Rectal smooth muscle tissue (tissue), 1 donor: ENCODE data around the gene TBX18.

Experiments
- H3K27ac ChIP-seq: one replicate; pipeline ENCODE4 v1.7.0; 2013; ENCODE audit warnings: low read depth, low read length, inconsistent platforms
- H3K27me3 ChIP-seq: one replicate; pipeline ENCODE4 v1.7.0; 2013; ENCODE audit warnings: low read length; ENCODE audit not compliant: control insufficient read depth, insufficient read depth
- H3K36me3 ChIP-seq: one replicate; pipeline ENCODE4 v1.7.0; 2013; ENCODE audit warnings: low read length; ENCODE audit not compliant: control insufficient read depth, insufficient read depth
- H3K4me1 ChIP-seq: one replicate; pipeline ENCODE4 v1.7.0; 2013; ENCODE audit warnings: low read length; ENCODE audit not compliant: control insufficient read depth, insufficient read depth
- H3K4me3 ChIP-seq: one replicate; pipeline ENCODE4 v1.7.0; 2013; ENCODE audit warnings: low read length
- H3K9ac ChIP-seq: one replicate; pipeline ENCODE4 v1.7.0; 2013; ENCODE audit warnings: low read length

Gene TBX18

DNA sequence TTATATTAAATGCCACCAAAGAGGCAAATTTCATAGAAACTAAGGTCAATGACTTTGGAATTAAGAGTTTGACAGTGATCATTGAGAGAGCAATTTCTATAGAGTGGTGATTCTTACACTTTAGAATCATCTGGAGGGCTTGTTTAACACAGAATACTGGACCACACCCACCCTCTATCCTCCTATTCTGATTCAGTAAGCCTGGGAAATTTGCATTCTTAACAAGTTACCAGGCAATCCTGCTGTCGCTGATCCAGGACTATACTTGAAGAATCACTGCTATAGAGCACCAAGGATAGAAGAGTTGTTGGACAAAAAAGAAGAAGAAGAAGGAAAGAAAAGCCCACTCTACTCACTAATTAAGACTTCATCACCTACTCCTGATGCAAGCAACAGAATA is 21.3 kb upstream of the TBX18 start:
- no peak overlapping the region for H3K4me3 ChIP-seq
- H3K36me3 ChIP-seq: no peaks in the 10 kb centered on the region
- no peak overlapping the region for H3K9ac ChIP-seq
- H3K27ac ChIP-seq: no peak overlapping the region
- no peaks in the 10 kb centered on the region for H3K27me3 ChIP-seq
- no peaks in the 10 kb centered on the region for H3K4me1 ChIP-seq

GRCh38 chr6:84779917-84780316 is 15.5 kb upstream of the TBX18 start:
- Histone ChIP-seq H3K27ac (no peak overlapping the region), H3K36me3 (no peaks in the 10 kb centered on the region), H3K4me3 (no peak overlapping the region), H3K4me1 (no peaks in the 10 kb centered on the region), H3K9ac (no peak overlapping the region), H3K27me3 (peaks cover 2% of the 10 kb centered on the region)

- Histone ChIP-seq H3K4me3 (no peak overlapping the region), H3K4me1 (no peaks in the 10 kb centered on the region), H3K9ac (no peak overlapping the region), H3K27me3 (peaks cover 2% of the 10 kb centered on the region), H3K36me3 (no peaks in the 10 kb centered on the region), H3K27ac (no peak overlapping the region)
Observed at GRCh38 chr6:84779380-84779779, 15.0 kb upstream of the TBX18 start.

DNA sequence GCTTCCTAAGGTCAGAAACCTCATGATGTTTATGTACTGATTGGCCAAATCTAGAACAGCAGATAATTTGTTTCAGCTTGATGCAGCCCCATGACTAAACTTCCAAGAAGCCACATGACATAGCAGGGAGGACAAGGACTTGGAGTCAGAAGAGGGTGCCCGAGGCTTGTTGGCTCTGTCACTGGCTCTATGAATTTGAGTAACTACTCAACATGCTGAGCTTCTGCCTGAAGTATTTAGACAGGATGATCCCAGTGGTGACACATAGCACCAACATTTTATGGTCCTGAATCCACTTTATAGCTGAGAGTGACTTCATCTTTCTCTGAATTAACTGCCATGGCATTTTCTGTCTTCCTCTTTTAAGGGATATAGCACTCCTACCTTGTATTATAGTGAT is 13.5 kb upstream of the TBX18 start:
- peaks cover 2% of the 10 kb centered on the region for H3K27me3 ChIP-seq
- H3K4me1 ChIP-seq: no peaks in the 10 kb centered on the region
- no peaks in the 10 kb centered on the region for H3K36me3 ChIP-seq
- H3K27ac ChIP-seq: no peak overlapping the region
- no peak overlapping the region for H3K4me3 ChIP-seq
- no peak overlapping the region for H3K9ac ChIP-seq

DNA sequence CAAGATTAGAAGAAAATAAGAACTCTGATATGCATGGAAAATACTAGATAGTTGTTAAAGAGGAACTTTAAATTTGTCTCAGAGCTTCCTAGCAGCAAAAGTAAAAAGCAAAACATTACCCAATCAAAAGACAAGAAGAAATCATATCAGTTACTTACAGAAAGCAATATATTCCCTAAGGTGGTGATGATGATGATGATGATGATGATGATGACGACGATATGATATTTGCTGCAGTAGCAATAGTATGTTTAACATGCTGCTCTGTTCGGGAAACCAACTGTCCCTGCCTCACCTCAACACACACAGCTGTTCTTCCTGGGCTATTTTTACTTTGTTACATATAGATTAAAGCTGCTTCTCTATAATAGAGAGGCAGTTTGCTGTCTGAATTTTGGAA is 12.0 kb upstream of the TBX18 start:
- Histone ChIP-seq H3K4me1 (no peaks in the 10 kb centered on the region), H3K27me3 (peaks cover 7% of the 10 kb centered on the region), H3K4me3 (no peak overlapping the region)

GRCh38 chr6:84775751-84776150 is 11.4 kb upstream of the TBX18 start:
- Histone ChIP-seq H3K9ac (no peak overlapping the region), H3K27me3 (peaks cover 7% of the 10 kb centered on the region), H3K4me1 (no peaks in the 10 kb centered on the region), H3K4me3 (no peak overlapping the region), H3K27ac (no peak overlapping the region), H3K36me3 (no peaks in the 10 kb centered on the region)

More for the DNA sequence above, 12.0 kb upstream of the TBX18 start:
- Histone ChIP-seq H3K36me3 (no peaks in the 10 kb centered on the region), H3K9ac (no peak overlapping the region), H3K27ac (no peak overlapping the region)

- no peaks in the 10 kb centered on the region for H3K36me3 ChIP-seq
- no peaks in the 10 kb centered on the region for H3K4me1 ChIP-seq
- H3K27me3 ChIP-seq: peaks cover 7% of the 10 kb centered on the region
- no peak overlapping the region for H3K27ac ChIP-seq
- H3K9ac ChIP-seq: no peak overlapping the region
- no peak overlapping the region for H3K4me3 ChIP-seq
Observed at GRCh38 chr6:84774985-84775284, 10.5 kb upstream of the TBX18 start.

DNA sequence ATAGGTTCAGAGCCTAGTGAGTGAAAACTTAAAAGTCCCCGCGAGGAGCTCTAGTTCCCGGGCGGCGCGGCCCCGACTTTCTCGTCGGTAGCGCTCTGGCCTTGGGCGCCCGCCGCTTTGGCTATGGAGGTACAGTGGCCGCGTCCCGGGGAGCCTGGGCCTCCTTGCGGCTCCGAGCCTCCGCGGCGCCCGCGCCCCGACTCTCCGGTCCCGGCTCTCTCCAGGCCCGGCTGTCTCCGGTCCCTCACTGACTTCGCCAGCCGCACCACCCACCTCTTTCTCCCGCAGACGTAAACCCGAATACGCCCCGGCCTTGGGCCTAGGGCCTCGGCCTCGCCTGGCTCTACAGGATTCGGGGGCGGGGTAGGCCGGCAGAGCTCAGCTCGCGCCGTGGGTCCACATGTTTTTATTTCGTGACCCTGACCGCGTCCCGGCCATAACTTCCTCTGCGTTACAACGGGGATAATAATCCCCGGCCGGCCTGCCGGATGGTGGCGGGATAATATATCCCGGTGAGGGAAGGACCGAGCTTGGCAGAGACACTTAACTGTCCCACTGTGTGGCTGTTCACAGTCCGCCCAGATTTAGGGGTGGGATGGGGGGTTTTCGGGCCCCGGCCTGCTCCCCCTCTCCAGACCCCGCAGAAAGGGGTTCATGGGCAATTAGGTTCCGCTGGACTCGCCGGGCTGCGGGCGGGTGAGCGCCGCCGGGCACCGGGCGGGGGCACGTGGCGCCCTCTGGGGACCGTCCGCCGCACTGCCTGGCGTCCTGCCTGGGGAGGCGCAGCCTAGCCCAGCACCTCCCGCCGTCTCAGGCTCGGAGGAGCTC is 10.0 kb upstream of the TBX18 start:
- no peak overlapping the region for H3K27ac ChIP-seq

DNA sequence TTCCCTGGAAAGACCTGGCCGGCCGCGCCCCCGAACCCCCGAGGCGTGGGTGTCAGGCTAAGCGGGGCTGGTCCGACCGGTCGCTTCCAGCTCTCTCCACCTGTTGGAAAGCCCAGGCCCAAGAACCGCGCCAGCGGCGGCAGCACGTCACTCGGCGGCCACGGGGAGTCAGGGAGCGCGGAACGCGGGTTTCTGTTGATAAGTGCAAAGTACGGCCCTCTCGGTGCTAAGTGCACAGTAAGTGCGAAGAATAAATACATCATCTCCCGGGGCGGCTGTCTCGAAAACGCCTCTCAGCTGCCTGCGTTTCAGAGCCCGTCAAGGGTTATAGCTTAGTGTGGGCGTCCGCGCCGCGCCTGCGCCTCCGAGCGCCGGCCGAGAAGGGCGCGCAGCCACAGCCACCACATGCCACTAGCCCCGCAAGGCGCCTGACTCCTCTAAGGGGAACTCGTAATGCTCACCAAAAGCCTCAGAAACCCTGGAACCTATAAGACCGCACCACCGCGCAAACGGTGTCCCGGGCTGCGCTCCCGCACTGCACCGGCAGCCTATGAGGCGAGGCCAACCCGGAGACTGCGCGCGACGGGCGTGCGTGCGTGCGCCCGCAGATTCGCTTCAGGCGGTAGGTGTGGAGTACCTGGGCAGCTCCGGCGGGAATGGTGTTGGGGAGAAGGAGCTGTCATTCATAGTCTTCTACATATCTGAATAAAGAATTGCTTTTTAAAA is 9.2 kb upstream of the TBX18 start:
- Histone ChIP-seq H3K36me3 (no peaks in the 10 kb centered on the region), H3K4me3 (peak overlapping the region; percentile 25), H3K27me3 (peaks cover 11% of the 10 kb centered on the region), H3K27ac (no peak overlapping the region), H3K4me1 (no peaks in the 10 kb centered on the region), H3K9ac (no peak overlapping the region)

More for the DNA sequence above, 10.0 kb upstream of the TBX18 start:
- Histone ChIP-seq H3K4me1 (no peaks in the 10 kb centered on the region), H3K36me3 (no peaks in the 10 kb centered on the region), H3K9ac (no peak overlapping the region), H3K4me3 (peak overlapping the region; percentile 35), H3K27me3 (peaks cover 7% of the 10 kb centered on the region)

GRCh38 chr6:84773133-84773430 is 8.7 kb upstream of the TBX18 start:
- H3K36me3 ChIP-seq: no peaks in the 10 kb centered on the region
- H3K27ac ChIP-seq: no peak overlapping the region
- no peaks in the 10 kb centered on the region for H3K4me1 ChIP-seq
- H3K4me3 ChIP-seq: no peak overlapping the region
- no peak overlapping the region for H3K9ac ChIP-seq
- H3K27me3 ChIP-seq: peaks cover 13% of the 10 kb centered on the region

GRCh38 chr6:84772428-84773132 is 8.2 kb upstream of the TBX18 start:
- H3K4me1 ChIP-seq: no peaks in the 10 kb centered on the region
- peaks cover 13% of the 10 kb centered on the region for H3K27me3 ChIP-seq
- H3K36me3 ChIP-seq: no peaks in the 10 kb centered on the region
- H3K4me3 ChIP-seq: no peak overlapping the region
- no peak overlapping the region for H3K27ac ChIP-seq
- H3K9ac ChIP-seq: no peak overlapping the region

GRCh38 chr6:84771756-84772356 is 7.5 kb upstream of the TBX18 start:
- Histone ChIP-seq H3K4me1 (no peaks in the 10 kb centered on the region), H3K4me3 (no peak overlapping the region), H3K9ac (no peak overlapping the region), H3K27me3 (peaks cover 19% of the 10 kb centered on the region), H3K36me3 (no peaks in the 10 kb centered on the region), H3K27ac (no peak overlapping the region)
